Measurements from ENCODE around the gene OR2T1. TPM values are rescaled to one million over a fixed set of nuclear protein-coding genes. Genes with fewer than 3 reads are reported as not detected.
"Not testable (repeated sequence)": the region's sequence is repeated elsewhere in the genome, so short reads cannot be mapped to it uniquely, and the experiment has no call there.

OR2T1 gene
- total and polyA plus RNA-seq, 2 of the 13 experiments (the other 11 are each of a cell fraction or from before 2014, with no cell fraction given) = not detected

DNA sequence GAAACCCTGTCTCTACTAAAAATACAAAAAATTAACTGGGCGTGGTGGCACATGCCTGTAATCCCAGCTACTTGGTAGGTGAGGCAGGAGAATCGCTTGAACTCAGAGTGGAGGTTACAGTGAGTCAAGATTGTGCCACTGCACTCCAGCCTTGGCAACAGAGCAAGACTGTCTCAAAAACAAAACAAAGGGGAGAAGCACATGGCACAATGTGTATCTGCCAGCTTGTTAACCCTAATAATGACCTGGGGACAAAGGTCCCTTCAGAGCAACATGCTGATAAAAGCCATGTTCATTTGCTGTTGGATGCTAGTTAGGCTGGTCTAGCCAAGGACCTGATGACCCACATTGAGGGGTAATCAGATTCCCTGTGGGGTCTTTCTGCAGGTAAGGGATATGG, 53.8 kb downstream of the OR2T1 start:
- FAIRE-seq; BruUV-seq (replicated peaks); DNase-seq (ENCODE audit: low spot score); H3K4me1 ChIP-seq (ENCODE audit: insufficient read depth, low read length); H3K4me2 ChIP-seq (ENCODE audit: low read depth, low read length); CTCF ChIA-PET (ENCODE audit: low intra/inter-chr PET ratio, low total read pairs); H2AFZ ChIP-seq (ENCODE audit: low read length); in situ Hi-C loops (cut with HindIII; ENCODE audit: extremely low pct_ligation_motif_present, low pct_unique_long_range_greater_than_20kb); H4K20me1 ChIP-seq (ENCODE audit: insufficient read depth, low read length); H3K9ac ChIP-seq (ENCODE audit: insufficient read depth, low read depth, low read length); H3K9me3 ChIP-seq (ENCODE audit: low read length); ATAC-seq; H3K4me3 ChIP-seq (replicated peaks in 1 of 3; ENCODE audit: insufficient read depth in 1 of 3, low read depth in 2 of 3, low read length in 3 of 3); H3K79me2 ChIP-seq (ENCODE audit: insufficient read depth, low read length); intact Hi-C loops (cut with micrococcal nuclease; ENCODE audit: unreplicated experiment); H3K36me3 ChIP-seq (replicated peaks in 1 of 2; ENCODE audit: control insufficient read depth in 1 of 2, insufficient read depth in 2 of 2, low read length in 2 of 2); H3K27me3 ChIP-seq (ENCODE audit: control insufficient read depth in 1 of 2, insufficient read depth in 2 of 2, low read length in 2 of 2); H3K27ac ChIP-seq (ENCODE audit: extremely low read length, insufficient read depth, low read length); POLR2A ChIA-PET: not testable (repeated sequence)
- WGBS (ENCODE audit: low lambda C conversion rate) = no CpG with 5 or more reads among the region's 2 CpGs

Other genes with a start within 250 kb of the OR2T1 start
- gene OR2M2, start 228.2 kb upstream of the OR2T1 start, total RNA-seq (2016; rRNA removed; fragmentation: Illumina TruSeq; extraction: Trizol) = not detected in 2 replicates
- not detected in 2 replicates for gene OR2M2, start 228.2 kb upstream of the OR2T1 start, polyA plus RNA-seq (2011; rRNA removed)
- gene OR2M3, start 205.8 kb upstream of the OR2T1 start, total RNA-seq (2016; rRNA removed; fragmentation: Illumina TruSeq; extraction: Trizol) = not detected in 2 replicates
- gene OR2M3, start 205.8 kb upstream of the OR2T1 start, polyA plus RNA-seq (2011; rRNA removed) = not detected in 2 replicates
- not detected in 2 replicates for gene OR2M4, start 171.6 kb upstream of the OR2T1 start, total RNA-seq (2016; rRNA removed; fragmentation: Illumina TruSeq; extraction: Trizol)
- gene OR2M4, start 171.6 kb upstream of the OR2T1 start, polyA plus RNA-seq (2011; rRNA removed) = not detected in 2 replicates
- not detected in 2 replicates for gene OR2T33, start 125.1 kb upstream of the OR2T1 start, total RNA-seq (2016; rRNA removed; fragmentation: Illumina TruSeq; extraction: Trizol)
- gene OR2T33, start 125.1 kb upstream of the OR2T1 start, polyA plus RNA-seq (2011; rRNA removed) = not detected in 2 replicates
- gene OR2T12, start 99.6 kb upstream of the OR2T1 start, total RNA-seq (2016; rRNA removed; fragmentation: Illumina TruSeq; extraction: Trizol) = not detected in 2 replicates
- not detected in 2 replicates for gene OR2T12, start 99.6 kb upstream of the OR2T1 start, polyA plus RNA-seq (2011; rRNA removed)
- not detected in 2 replicates for gene OR2M7, start 78.5 kb upstream of the OR2T1 start, total RNA-seq (2016; rRNA removed; fragmentation: Illumina TruSeq; extraction: Trizol)
- gene OR2M7, start 78.5 kb upstream of the OR2T1 start, polyA plus RNA-seq (2011; rRNA removed) = not detected in 2 replicates
- not detected in 2 replicates for gene OR14C36, start 54.3 kb upstream of the OR2T1 start, total RNA-seq (2016; rRNA removed; fragmentation: Illumina TruSeq; extraction: Trizol)
- gene OR14C36, start 54.3 kb upstream of the OR2T1 start, polyA plus RNA-seq (2011; rRNA removed) = not detected in 2 replicates
- not detected in 2 replicates for gene OR2T4, start 41.4 kb upstream of the OR2T1 start, total RNA-seq (2016; rRNA removed; fragmentation: Illumina TruSeq; extraction: Trizol)
- gene OR2T4, start 41.4 kb upstream of the OR2T1 start, polyA plus RNA-seq (2011; rRNA removed) = not detected in 2 replicates
- gene OR2T6, start 27.3 kb upstream of the OR2T1 start, total RNA-seq (2016; rRNA removed; fragmentation: Illumina TruSeq; extraction: Trizol) = not detected in 2 replicates
- gene OR2T6, start 27.3 kb upstream of the OR2T1 start, polyA plus RNA-seq (2011; rRNA removed) = not detected in 2 replicates
- gene OR2T2, start 42.6 kb downstream of the OR2T1 start, total RNA-seq (2016; rRNA removed; fragmentation: Illumina TruSeq; extraction: Trizol) = not detected in 2 replicates
- not detected in 2 replicates for gene OR2T2, start 42.6 kb downstream of the OR2T1 start, polyA plus RNA-seq (2011; rRNA removed)
- not detected in 2 replicates for gene OR2T3, start 70.3 kb downstream of the OR2T1 start, total RNA-seq (2016; rRNA removed; fragmentation: Illumina TruSeq; extraction: Trizol)
- gene OR2T3, start 70.3 kb downstream of the OR2T1 start, polyA plus RNA-seq (2011; rRNA removed) = not detected in 2 replicates
- gene OR2T5, start 85.5 kb downstream of the OR2T1 start, total RNA-seq (2016; rRNA removed; fragmentation: Illumina TruSeq; extraction: Trizol) = not detected in 2 replicates
- not detected in 2 replicates for gene OR2T5, start 85.5 kb downstream of the OR2T1 start, polyA plus RNA-seq (2011; rRNA removed)
- gene OR2G6, start 105.0 kb downstream of the OR2T1 start, total RNA-seq (2016; rRNA removed; fragmentation: Illumina TruSeq; extraction: Trizol) = not detected in 2 replicates
- not detected in 2 replicates for gene OR2G6, start 105.0 kb downstream of the OR2T1 start, polyA plus RNA-seq (2011; rRNA removed)
- not detected in 2 replicates for gene OR2T29, start 159.7 kb downstream of the OR2T1 start, total RNA-seq (2016; rRNA removed; fragmentation: Illumina TruSeq; extraction: Trizol)
- not detected in 2 replicates for gene OR2T29, start 159.7 kb downstream of the OR2T1 start, polyA plus RNA-seq (2011; rRNA removed)
- not detected in 2 replicates for gene OR2T34, start 171.7 kb downstream of the OR2T1 start, total RNA-seq (2016; rRNA removed; fragmentation: Illumina TruSeq; extraction: Trizol)
- not detected in 2 replicates for gene OR2T34, start 171.7 kb downstream of the OR2T1 start, polyA plus RNA-seq (2011; rRNA removed)
- gene OR2T10, start 194.7 kb downstream of the OR2T1 start, total RNA-seq (2016; rRNA removed; fragmentation: Illumina TruSeq; extraction: Trizol) = not detected in 2 replicates
- not detected in 2 replicates for gene OR2T10, start 194.7 kb downstream of the OR2T1 start, polyA plus RNA-seq (2011; rRNA removed)
- gene OR2T11, start 232.0 kb downstream of the OR2T1 start, total RNA-seq (2016; rRNA removed; fragmentation: Illumina TruSeq; extraction: Trizol) = not detected in 2 replicates
- gene OR2T11, start 232.0 kb downstream of the OR2T1 start, polyA plus RNA-seq (2011; rRNA removed) = not detected in 2 replicates
- not detected in 2 replicates for gene OR2T35, start 242.2 kb downstream of the OR2T1 start, total RNA-seq (2016; rRNA removed; fragmentation: Illumina TruSeq; extraction: Trizol)
- not detected in 2 replicates for gene OR2T35, start 242.2 kb downstream of the OR2T1 start, polyA plus RNA-seq (2011; rRNA removed)